Mesendoderm (in vitro differentiated cells): ENCODE measurements around the gene NRBF2.

ENCODE experiments used
- DNase-seq: peaks from one replicate; pipeline ENCODE4 v3.0.0; 2013
- H2AK5ac ChIP-seq: 2 replicates; pipeline ENCODE4 v1.6.1; 2013; ENCODE audit warnings: low read length, inconsistent platforms
- H2BK120ac ChIP-seq: 2 replicates; pipeline ENCODE4 v1.6.1; 2013; ENCODE audit warnings: low read depth, mild to moderate bottlenecking, low read length, moderate library complexity, mixed read lengths
- H2BK15ac ChIP-seq: replicated peaks from 2 replicates; pipeline ENCODE4 v1.6.1; 2013; ENCODE audit warnings: low read depth, mild to moderate bottlenecking, moderate library complexity
- H2BK5ac ChIP-seq: 2 replicates; pipeline ENCODE4 v1.6.1; 2013; ENCODE audit warnings: low read length, inconsistent platforms
- H3K18ac ChIP-seq: 2 replicates; pipeline ENCODE4 v1.6.1; 2013; ENCODE audit warnings: mild to moderate bottlenecking, low read length, mixed read lengths
- H3K23ac ChIP-seq: one replicate; pipeline ENCODE4 v1.6.1; 2013; ENCODE audit warnings: low read length
- H3K27ac ChIP-seq: 2 replicates; pipeline ENCODE4 v1.5.1; 2013; ENCODE audit warnings: low read depth, mild to moderate bottlenecking, inconsistent platforms, low read length, moderate library complexity
- H3K27me3 ChIP-seq: 2 replicates; pipeline ENCODE4 v1.6.1; 2013; ENCODE audit warnings: low read length, control low read depth, mild to moderate bottlenecking, inconsistent platforms; ENCODE audit not compliant: insufficient read depth, poor library complexity
- H3K36me3 ChIP-seq: 2 replicates; pipeline ENCODE4 v1.6.1; 2013; ENCODE audit warnings: low read length, inconsistent platforms; ENCODE audit not compliant: control insufficient read depth, insufficient read depth
- H3K4ac ChIP-seq: one replicate; pipeline ENCODE4 v1.6.1; 2013; ENCODE audit warnings: low read depth, mild to moderate bottlenecking, low read length, moderate library complexity
- H3K4me1 ChIP-seq: 2 replicates; pipeline ENCODE4 v1.6.1; 2013; ENCODE audit warnings: low read depth, low read length, inconsistent platforms; ENCODE audit not compliant: control insufficient read depth
- H3K4me2 ChIP-seq: 2 replicates; pipeline ENCODE4 v1.6.1; 2013; ENCODE audit warnings: low read length
- H3K4me3 ChIP-seq: 2 replicates; pipeline ENCODE4 v1.5.1; 2013; ENCODE audit warnings: mild to moderate bottlenecking, low read length
- H3K56ac ChIP-seq: one replicate; pipeline ENCODE4 v1.6.1; 2013; ENCODE audit warnings: low read length
- H3K79me1 ChIP-seq: 2 replicates; pipeline ENCODE4 v1.6.1; 2013; ENCODE audit warnings: low read length, inconsistent platforms
- H3K79me2 ChIP-seq: 2 replicates; pipeline ENCODE4 v1.6.1; 2013; ENCODE audit warnings: mild to moderate bottlenecking, low read length; ENCODE audit not compliant: control insufficient read depth, insufficient read depth
- H3K9ac ChIP-seq: 2 replicates; pipeline ENCODE4 v1.6.1; 2013; ENCODE audit warnings: low read length, inconsistent platforms
- H4K5ac ChIP-seq: one replicate; pipeline ENCODE4 v1.6.1; 2013; ENCODE audit warnings: low read length
- H4K8ac ChIP-seq: one replicate; pipeline ENCODE4 v1.6.1; 2013; ENCODE audit warnings: low read depth, mild to moderate bottlenecking, control low read depth, low read length, moderate library complexity
- WGBS: extraction: QIAGEN DNeasy Blood & Tissue Kit; methylation state at CpG from one replicate; pipeline ENCODE4 v1.1.7; 2013; ENCODE audit warnings: low lambda C conversion rate, missing lambda C conversion rate; ENCODE audit not compliant: insufficient coverage; ENCODE audit errors: extremely low coverage; 5-methylcytosine and 5-hydroxymethylcytosine counted together

Gene NRBF2

DNA sequence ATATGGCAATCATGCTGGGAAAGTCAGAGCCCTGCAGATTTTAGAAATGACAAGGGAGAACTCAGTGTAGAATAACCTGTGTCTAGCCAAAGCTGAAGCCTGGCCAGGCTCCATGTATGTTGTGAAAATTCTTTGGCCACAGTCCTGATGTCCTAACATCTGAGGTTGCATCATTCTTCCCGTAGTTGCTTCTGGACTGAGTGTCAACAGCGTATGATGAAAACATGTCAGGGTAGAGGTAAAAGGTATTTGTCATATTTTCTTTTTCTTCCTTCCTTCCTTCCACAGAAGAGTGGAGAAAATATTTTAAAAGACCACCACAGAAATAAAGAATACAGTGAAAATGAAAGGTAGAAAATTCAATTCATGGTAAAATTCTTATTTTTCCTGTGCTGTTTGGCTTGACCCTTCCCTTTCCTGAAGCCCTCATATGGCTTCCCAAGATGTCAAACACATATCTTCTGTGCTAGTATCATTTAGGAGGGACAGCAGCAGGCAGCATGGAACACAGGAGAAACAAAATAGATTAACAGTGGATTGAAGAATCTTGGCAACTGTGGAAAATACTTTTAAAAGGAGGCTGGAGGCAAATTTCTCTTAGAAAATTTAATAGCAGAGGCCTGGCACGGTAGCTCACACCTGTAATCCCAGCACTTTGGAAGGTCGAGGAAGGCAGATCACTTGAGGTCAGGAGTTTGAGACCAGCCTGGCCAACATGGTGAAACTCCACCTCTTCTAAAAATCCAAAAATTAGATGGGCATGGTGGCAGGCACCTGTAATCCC lies 18.9 kb upstream of the NRBF2 start:
- no peak overlapping the region for H4K8ac ChIP-seq
- H2BK15ac ChIP-seq = no peak overlapping the region
- no peak overlapping the region for H2AK5ac ChIP-seq
- no peaks in the 10 kb centered on the region for H3K79me1 ChIP-seq
- no peak overlapping the region for H2BK5ac ChIP-seq
- no peak for DNase-seq
- no peaks in the 10 kb centered on the region for H3K4me1 ChIP-seq
- H4K5ac ChIP-seq = no peak overlapping the region
- no peak overlapping the region for H3K18ac ChIP-seq
- H3K4ac ChIP-seq = no peak overlapping the region
- no peak overlapping the region for H3K4me3 ChIP-seq
- WGBS = no CpG with 5 or more reads among the region's 4 CpGs
- H2BK120ac ChIP-seq = no peak overlapping the region
- no peak overlapping the region for H3K4me2 ChIP-seq
- no peak overlapping the region for H3K27ac ChIP-seq
- H3K36me3 ChIP-seq = no peaks in the 10 kb centered on the region
- no peak overlapping the region for H3K23ac ChIP-seq
- no peaks in the 10 kb centered on the region for H3K79me2 ChIP-seq
- no peak overlapping the region for H3K56ac ChIP-seq
- H3K9ac ChIP-seq = no peak overlapping the region
- H3K27me3 ChIP-seq = no peaks in the 10 kb centered on the region

DNA sequence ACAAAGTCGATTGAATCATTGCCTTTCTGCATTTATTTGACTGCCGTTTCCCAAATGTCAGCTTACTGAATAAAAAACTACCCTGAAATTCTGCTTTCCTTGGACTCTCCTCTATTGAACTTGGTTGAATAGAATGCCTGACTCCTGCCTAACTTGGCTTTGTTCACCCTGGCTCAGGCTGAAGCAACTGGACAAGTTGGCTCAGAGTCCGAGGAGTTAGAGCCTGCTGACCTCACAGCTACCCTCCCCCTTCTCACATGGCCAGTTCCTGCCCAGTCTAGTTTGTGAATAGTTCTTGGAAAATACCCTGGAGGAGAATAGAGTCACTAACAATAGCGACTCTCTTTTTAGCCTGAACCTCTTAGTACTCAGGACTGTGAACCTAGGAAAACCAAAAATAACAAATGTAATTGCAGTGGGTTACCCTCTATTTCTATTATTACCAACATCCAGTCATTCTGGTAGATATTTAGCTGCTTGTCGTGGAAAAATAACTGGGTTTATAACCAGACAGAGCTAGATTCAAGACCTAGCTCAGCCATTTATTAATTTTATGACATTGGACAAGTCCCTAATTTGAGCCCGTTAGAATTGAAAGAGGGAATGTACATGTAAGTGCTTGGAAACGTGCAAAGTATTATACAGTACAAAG lies 17.3 kb upstream of the NRBF2 start:
- no peak overlapping the region for H2AK5ac ChIP-seq
- no peak overlapping the region for H3K23ac ChIP-seq
- H4K5ac ChIP-seq = no peak overlapping the region
- H3K4me1 ChIP-seq = no peaks in the 10 kb centered on the region
- no peaks in the 10 kb centered on the region for H3K79me1 ChIP-seq
- H2BK120ac ChIP-seq = no peak overlapping the region
- no peaks in the 10 kb centered on the region for H3K79me2 ChIP-seq
- no peak overlapping the region for H2BK15ac ChIP-seq
- no peak overlapping the region for H3K27ac ChIP-seq
- no peak overlapping the region for H2BK5ac ChIP-seq
- no peak overlapping the region for H3K4me2 ChIP-seq
- no peaks in the 10 kb centered on the region for H3K27me3 ChIP-seq
- H3K9ac ChIP-seq = no peak overlapping the region
- no peak overlapping the region for H3K18ac ChIP-seq
- H3K36me3 ChIP-seq = no peaks in the 10 kb centered on the region
- no peak overlapping the region for H3K4me3 ChIP-seq
- no peak for DNase-seq
- no peak overlapping the region for H3K4ac ChIP-seq
- no peak overlapping the region for H3K56ac ChIP-seq
- H4K8ac ChIP-seq = no peak overlapping the region
- no CpG with 5 or more reads among the region's 7 CpGs for WGBS

DNA sequence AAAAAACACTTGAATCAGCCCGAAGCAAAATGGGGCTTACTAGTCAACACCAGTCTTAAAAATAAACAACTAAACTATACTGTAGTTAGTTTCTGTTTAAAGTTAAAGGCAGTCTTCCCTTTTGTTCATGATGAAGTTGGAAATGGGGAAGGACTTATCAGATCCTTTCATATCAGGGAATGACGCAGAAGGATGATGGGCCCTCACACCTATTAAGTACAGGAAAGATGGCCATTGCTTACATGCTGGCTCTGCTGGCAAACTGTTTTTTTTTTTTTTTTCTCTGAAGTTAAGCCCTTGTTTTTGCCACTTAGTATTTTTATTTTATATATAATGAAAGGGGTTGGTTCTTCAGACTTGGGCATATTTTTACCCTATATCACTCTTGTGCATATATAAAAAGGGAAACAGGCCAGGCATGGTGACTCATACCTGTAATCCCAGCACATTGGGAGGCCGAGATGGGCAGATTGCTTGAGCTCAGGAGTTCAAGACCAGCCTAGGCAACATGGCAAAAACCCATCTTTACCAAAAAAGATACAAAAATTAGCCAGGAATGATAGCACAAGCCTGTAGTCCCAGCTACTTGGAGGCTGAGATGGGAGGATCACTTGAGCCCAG lies 16.6 kb upstream of the NRBF2 start:
- no peaks in the 10 kb centered on the region for H3K27me3 ChIP-seq
- H3K9ac ChIP-seq = no peak overlapping the region
- no peak overlapping the region for H2BK5ac ChIP-seq
- H2BK15ac ChIP-seq = no peak overlapping the region
- no peak overlapping the region for H4K5ac ChIP-seq
- H3K4ac ChIP-seq = no peak overlapping the region
- H3K23ac ChIP-seq = no peak overlapping the region
- H3K18ac ChIP-seq = no peak overlapping the region
- WGBS = no CpG with 5 or more reads among the region's 3 CpGs
- H4K8ac ChIP-seq = no peak overlapping the region
- H2BK120ac ChIP-seq = no peak overlapping the region
- no peaks in the 10 kb centered on the region for H3K79me1 ChIP-seq
- H3K79me2 ChIP-seq = no peaks in the 10 kb centered on the region
- H3K56ac ChIP-seq = no peak overlapping the region
- no peaks in the 10 kb centered on the region for H3K4me1 ChIP-seq
- DNase-seq = no peak
- H3K4me2 ChIP-seq = no peak overlapping the region
- H3K36me3 ChIP-seq = no peaks in the 10 kb centered on the region
- no peak overlapping the region for H3K4me3 ChIP-seq
- no peak overlapping the region for H2AK5ac ChIP-seq
- H3K27ac ChIP-seq = no peak overlapping the region

DNA sequence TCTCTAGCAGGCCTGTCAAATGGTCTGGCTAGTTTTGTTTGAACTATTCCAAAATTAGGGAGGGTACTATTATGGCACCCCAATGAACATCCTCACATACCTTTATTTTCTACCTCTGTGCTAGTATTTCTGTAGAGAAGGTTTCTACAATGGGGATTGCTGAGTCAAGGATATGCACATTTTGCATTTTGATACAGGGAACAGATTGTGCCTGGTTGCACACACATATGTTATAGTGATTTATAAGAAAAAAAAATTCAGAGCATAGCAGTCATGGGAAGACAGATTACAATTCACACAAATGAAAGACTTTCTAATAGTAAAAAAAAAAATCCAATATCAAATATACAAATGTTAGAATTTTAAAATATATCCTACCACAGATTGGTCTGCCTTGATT lies 14.1 kb upstream of the NRBF2 start:
- no peaks in the 10 kb centered on the region for H3K4me1 ChIP-seq
- no peaks in the 10 kb centered on the region for H3K79me2 ChIP-seq
- H3K18ac ChIP-seq = no peak overlapping the region
- no peak overlapping the region for H3K4ac ChIP-seq
- H2BK120ac ChIP-seq = no peak overlapping the region
- no peaks in the 10 kb centered on the region for H3K36me3 ChIP-seq
- H3K23ac ChIP-seq = no peak overlapping the region
- no peak overlapping the region for H4K8ac ChIP-seq
- H3K27ac ChIP-seq = no peak overlapping the region
- no peak overlapping the region for H3K4me2 ChIP-seq
- no peaks in the 10 kb centered on the region for H3K27me3 ChIP-seq
- no peak for DNase-seq
- no peak overlapping the region for H3K4me3 ChIP-seq
- no peak overlapping the region for H2BK15ac ChIP-seq
- H3K56ac ChIP-seq = no peak overlapping the region
- H3K79me1 ChIP-seq = no peaks in the 10 kb centered on the region
- H4K5ac ChIP-seq = no peak overlapping the region
- no peak overlapping the region for H3K9ac ChIP-seq
- H2BK5ac ChIP-seq = no peak overlapping the region
- H2AK5ac ChIP-seq = no peak overlapping the region

DNA sequence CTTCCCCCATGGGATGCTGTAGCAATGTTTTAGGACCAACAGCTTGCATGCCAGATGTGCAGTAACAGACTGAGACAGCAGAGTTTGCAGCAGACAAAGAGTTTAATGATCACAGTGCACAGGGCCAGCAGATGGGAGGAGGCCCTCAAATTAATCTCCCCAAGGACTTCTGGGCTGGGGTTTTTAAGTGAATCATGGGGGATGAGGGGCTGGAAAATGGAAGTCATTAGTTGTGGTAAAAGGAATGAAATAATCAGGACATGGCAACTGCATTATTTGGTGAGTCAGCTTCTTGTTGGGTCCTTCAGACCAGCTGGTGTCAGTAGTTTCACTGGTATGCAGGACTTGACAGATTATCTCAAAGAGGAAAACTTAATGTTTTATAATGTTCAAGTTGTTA lies 12.6 kb upstream of the NRBF2 start:
- Histone ChIP-seq H3K56ac (no peak overlapping the region), H4K5ac (no peak overlapping the region), H4K8ac (no peak overlapping the region), H3K23ac (no peak overlapping the region), H3K36me3 (no peaks in the 10 kb centered on the region), H3K4me1 (no peaks in the 10 kb centered on the region), H3K27ac (no peak overlapping the region), H3K79me2 (no peaks in the 10 kb centered on the region), H3K27me3 (no peaks in the 10 kb centered on the region), H3K4me2 (no peak overlapping the region), H3K79me1 (no peaks in the 10 kb centered on the region), H3K4me3 (no peak overlapping the region), H2BK5ac (no peak overlapping the region), H3K4ac (no peak overlapping the region), H3K9ac (no peak overlapping the region), H2BK15ac (no peak overlapping the region), H2AK5ac (no peak overlapping the region), H3K18ac (no peak overlapping the region), H2BK120ac (no peak overlapping the region)
- DNase-seq = no peak
